ENCODE results near the gene AURKB. TPM values are rescaled to one million over a fixed set of nuclear protein-coding genes. Genes with fewer than 3 reads are reported as not detected.

Gene AURKB
- total and polyA plus RNA-seq, 2 of the 13 experiments (the other 11 are each of a cell fraction or from before 2014, with no cell fraction given) = 29.5 to 75.3 TPM

- TF ChIP-seq HMGXB4 (CRISPR knock-in tag; IDR thresholded peaks at IDR 0.05; ENCODE audit: borderline replicate concordance in 1 of 2, low read depth in 1 of 2) (peak; percentile 39 to 82; a peak in 3 of 4 replicates), TFDP2 (CRISPR knock-in tag; IDR thresholded peaks at IDR 0.05) (peak; percentile 100), CENPX (CRISPR knock-in tag; IDR thresholded peaks at IDR 0.05) (no peak), ZNF543 (CRISPR knock-in tag; IDR thresholded peaks at IDR 0.05) (peak; percentile 73; the same call in 1 of the 2 replicates), ZNF431 (CRISPR knock-in tag; IDR thresholded peaks at IDR 0.05; ENCODE audit: borderline replicate concordance, low read depth) (peak; percentile 31; the same call in 1 of the 2 replicates), ZNF710 (CRISPR knock-in tag; IDR thresholded peaks at IDR 0.05; ENCODE audit: borderline replicate concordance) (peak; percentile 72; the same call in 1 of the 2 replicates), NFYB (CRISPR knock-in tag; IDR thresholded peaks at IDR 0.05) (peak; percentile 92), ZNF451 (CRISPR knock-in tag; IDR thresholded peaks at IDR 0.05) (0 out of 2 replicates have a peak, but pooled peaks have one; percentile 35), ZNF784 (CRISPR knock-in tag; IDR thresholded peaks at IDR 0.05; ENCODE audit: borderline replicate concordance) (no peak; the same call in 1 of the 2 replicates), SNAI1 (CRISPR knock-in tag; IDR thresholded peaks at IDR 0.05; ENCODE audit: borderline replicate concordance) (0 out of 2 replicates have a peak, but pooled peaks have one; percentile 75), ZNF225 (CRISPR knock-in tag; IDR thresholded peaks at IDR 0.05) (no peak), NFYC (CRISPR knock-in tag; IDR thresholded peaks at IDR 0.05) (peak; percentile 93), ZNF800 (CRISPR knock-in tag; IDR thresholded peaks at IDR 0.05) (no peak), STAT5B (CRISPR knock-in tag; IDR thresholded peaks at IDR 0.05) (no peak), MAZ (IDR thresholded peaks at IDR 0.05; ENCODE audit: borderline replicate concordance, low read depth, low read length) (no peak), MAZ (CRISPR knock-in tag; IDR thresholded peaks at IDR 0.05; ENCODE audit: low read depth) (0 out of 2 replicates have a peak, but pooled peaks have one; percentile 20), TMF1 (CRISPR knock-in tag; IDR thresholded peaks at IDR 0.05; ENCODE audit: low read depth) (peak; percentile 97), FOXM1 (CRISPR knock-in tag; IDR thresholded peaks at IDR 0.05) (peak; percentile 83; the same call in 1 of the 2 replicates)
Measured at GRCh38 chr17:8209907-8210760, at the start of gene AURKB (continued).

Data from HepG2 (cell line).